HG02763 (cell line): ENCODE results near the gene KANK3.
"Not testable (repeated sequence)": the region's sequence is repeated elsewhere in the genome, so short reads cannot be mapped to it uniquely, and the experiment has no call there.

Experiments used
- ATAC-seq: cut with Tn5 transposase; IDR thresholded peaks from one replicate; pipeline ENCODE4 v1.9.1; 2021; ENCODE audit warnings: mild to moderate bottlenecking, moderate library complexity; ENCODE audit not compliant: unreplicated experiment

The KANK3 gene

GRCh38 chr19:8342684-8343482, at the start of gene KANK3:
TSS of gene KANK3 (minus strand) at chr19:8343262. CDS start at chr19:8337828, 5,434 bp downstream.
- ATAC-seq = peak; percentile 87

GRCh38 chr19:8392017-8392591, 49.0 kb upstream of the KANK3 start:
- ATAC-seq = no peak

- no peak for ATAC-seq
Measured at GRCh38 chr19:8391198-8392016, 48.3 kb upstream of the KANK3 start.

- ATAC-seq = peak; percentile 39
Measured at GRCh38 chr19:8390617-8390981, 47.5 kb upstream of the KANK3 start.

- peak; percentile 92 for ATAC-seq
Measured at GRCh38 chr19:8389891-8390616, 47.0 kb upstream of the KANK3 start, which contains the start of gene RAB11B. TSS of gene RAB11B (plus strand) at chr19:8390360. CDS start at chr19:8390417, 57 bp downstream.

- ATAC-seq = no peak
Measured at GRCh38 chr19:8388612-8388958, 45.5 kb upstream of the KANK3 start.

GRCh38 chr19:8387688-8388611, 44.9 kb upstream of the KANK3 start:
- ATAC-seq = no peak

- ATAC-seq = no peak
Measured at GRCh38 chr19:8386990-8387389, 43.9 kb upstream of the KANK3 start.

- not testable (repeated sequence) for ATAC-seq
Measured at GRCh38 chr19:8386419-8386818, 43.4 kb upstream of the KANK3 start.

GRCh38 chr19:8385566-8385965, 42.5 kb upstream of the KANK3 start:
- not testable (repeated sequence) for ATAC-seq

- ATAC-seq = not testable (repeated sequence)
Measured at GRCh38 chr19:8385103-8385502, 42.0 kb upstream of the KANK3 start.

- ATAC-seq = not testable (repeated sequence)
Measured at GRCh38 chr19:8384569-8384968, 41.5 kb upstream of the KANK3 start.

- ATAC-seq = not testable (repeated sequence)
Measured at GRCh38 chr19:8379156-8379891, 36.3 kb upstream of the KANK3 start.

- no peak for ATAC-seq
Measured at GRCh38 chr19:8377598-8377997, 34.5 kb upstream of the KANK3 start.

GRCh38 chr19:8376373-8376974, 33.4 kb upstream of the KANK3 start:
- ATAC-seq = not testable (repeated sequence)

- not testable (repeated sequence) for ATAC-seq
Measured at GRCh38 chr19:8375766-8376165, 32.7 kb upstream of the KANK3 start.

GRCh38 chr19:8373867-8374813, 31.1 kb upstream of the KANK3 start:
- no peak for ATAC-seq
